ENCODE results near the gene FES.

- TF ChIP-seq CTCF (IDR thresholded peaks at IDR 0.05; ENCODE audit: low read depth, low read length, poor library complexity, severe bottlenecking): no peak
- TF ChIP-seq EZH2phosphoT487 (IDR thresholded peaks at IDR 0.05; ENCODE audit: borderline replicate concordance, low read length): no peak
Observed at GRCh38 chr15:90910441-90911301, 26.4 kb downstream of the FES start.

All from DOHH2 (cell line).